ENCODE measurements around the gene HMGXB4.

HMGXB4 gene

GRCh38 chr22:35328472-35328885, 71.2 kb downstream of the HMGXB4 start:
- DNase-seq, result no peak

- no peak for DNase-seq
Observed at GRCh38 chr22:35329114-35329847, 72.0 kb downstream of the HMGXB4 start.

- DNase-seq, result no peak
Observed at GRCh38 chr22:35330258-35330861, 73.1 kb downstream of the HMGXB4 start.

GRCh38 chr22:35332278-35332677, 75.0 kb downstream of the HMGXB4 start:
- DNase-seq, result no peak

- DNase-seq, result no peak
Observed at GRCh38 chr22:35333220-35333619, 75.9 kb downstream of the HMGXB4 start.

- no peak for DNase-seq
Observed at GRCh38 chr22:35334004-35334403, 76.7 kb downstream of the HMGXB4 start.

- DNase-seq, result no peak
Observed at GRCh38 chr22:35335468-35335867, 78.2 kb downstream of the HMGXB4 start.

GRCh38 chr22:35335936-35336781, 78.9 kb downstream of the HMGXB4 start:
- DNase-seq, result no peak

- no peak for DNase-seq
Observed at GRCh38 chr22:35337932-35338331, 80.6 kb downstream of the HMGXB4 start.

- no peak for DNase-seq
Observed at GRCh38 chr22:35341090-35341874, 84.0 kb downstream of the HMGXB4 start.

GRCh38 chr22:35342390-35342789, 85.1 kb downstream of the HMGXB4 start:
- DNase-seq, result no peak

- no peak for DNase-seq
Observed at GRCh38 chr22:35343664-35344550, 86.6 kb downstream of the HMGXB4 start.

GRCh38 chr22:35344956-35345690, 87.8 kb downstream of the HMGXB4 start:
- DNase-seq, result no peak

All from activated T-cell treated with anti-CD3 and anti-CD28 coated beads for 4 hours (primary cell).